Measurements from ENCODE around the gene MFSD8.

- TF ChIP-seq POLR2A (IDR thresholded peaks at IDR 0.05) (no peak), CTCF (IDR thresholded peaks at IDR 0.05) (no peak), POLR2AphosphoS5 (IDR thresholded peaks at IDR 0.05) (no peak), EP300 (IDR thresholded peaks at IDR 0.05) (no peak)
Observed at GRCh38 chr4:127922226-127922625, 42.7 kb downstream of the MFSD8 start.
